ENCODE results near the gene C6orf132. TPM values are rescaled to one million over a fixed set of nuclear protein-coding genes. Genes with fewer than 3 reads are reported as not detected.

Gene C6orf132
- total and polyA plus RNA-seq, 9 of the 15 experiments (the other 6 are each of a cell fraction or from before 2014, with no cell fraction given), result 0.06 to 0.35 (median 0.14) TPM

GRCh38 chr6:42129360-42129676, 13.1 kb downstream of the C6orf132 start:
- CTCF ChIA-PET (ENCODE audit: low intra/inter-chr PET ratio), result interaction anchor here (1.0 to 1.7 kb wide), 2 partner anchors 54 to 342 kb away, joined by 3 to 7 read pairs; partner anchors contain the start of gene TOMM6
- no TSS peak for BruUV-seq (replicated peaks)
- WGBS (ENCODE audit: insufficient coverage, low coverage, missing lambda C conversion rate), result 49% methylated on average over 2 of the region's 2 CpGs
- Histone ChIP-seq H3K4me2 (ENCODE audit: insufficient read depth, low read length) (no peak overlapping the region), H3K27me3 (ENCODE audit: control insufficient read depth in 2 of 2, insufficient read depth in 2 of 2, low read length in 2 of 2) (peaks cover 0 to 6% of the 10 kb centered on the region in 2 experiments; a peak in 1 of 5 replicates), H3K36me3 (ENCODE audit: control insufficient read depth, insufficient read depth, low read length) (no peaks in the 10 kb centered on the region), H3K9me1 (ENCODE audit: control insufficient read depth, insufficient read depth, low read length) (no peaks in the 10 kb centered on the region), H3K4me3 (no peak overlapping the region), H4K20me1 (replicated peaks; ENCODE audit: control insufficient read depth, insufficient read depth, low read length) (no peaks in the 10 kb centered on the region; the same call in 1 of the 2 replicates), H3K9ac (ENCODE audit: insufficient read depth in 1 of 2, low read depth in 2 of 2, low read length in 2 of 2) (no peak overlapping the region), H2AFZ (ENCODE audit: low read depth, low read length) (no peak overlapping the region), H3K4me1 (replicated peaks in 1 of 2; ENCODE audit: control insufficient read depth in 2 of 2, insufficient read depth in 2 of 2, low read length in 2 of 2) (peaks cover 12 to 29% of the 10 kb centered on the region in 2 experiments; a peak in 4 of 5 replicates), H3K9me3 (replicated peaks; ENCODE audit: control insufficient read depth, insufficient read depth, low read depth, low read length) (no peaks in the 10 kb centered on the region), H3K27ac (ENCODE audit: extremely low read depth, low read depth, low read length) (no peak overlapping the region), H3K79me2 (ENCODE audit: control insufficient read depth, insufficient read depth, low read length) (no peaks in the 10 kb centered on the region)
- in situ Hi-C loops (cut with MboI), result no loop called here
- ATAC-seq (peak; percentile 9; the same call in 2 of the 3 replicates), FAIRE-seq (no peak), DNase-seq (ENCODE audit: extremely low read depth in 1 of 4, low spot score in 3 of 4) (no peak)
- POLR2A ChIA-PET, result interaction anchor here (1.0 to 1.4 kb wide), 7 partner anchors 8 to 33 kb away, joined by 3 to 8 read pairs (median 5); no protein-coding TSS in a partner anchor
- intact Hi-C loops (cut with micrococcal nuclease), result loop anchor here (2.0 kb wide), 1 partner anchor 55 kb away; no protein-coding TSS in a partner anchor
- TF ChIP-seq, protein P1, sequence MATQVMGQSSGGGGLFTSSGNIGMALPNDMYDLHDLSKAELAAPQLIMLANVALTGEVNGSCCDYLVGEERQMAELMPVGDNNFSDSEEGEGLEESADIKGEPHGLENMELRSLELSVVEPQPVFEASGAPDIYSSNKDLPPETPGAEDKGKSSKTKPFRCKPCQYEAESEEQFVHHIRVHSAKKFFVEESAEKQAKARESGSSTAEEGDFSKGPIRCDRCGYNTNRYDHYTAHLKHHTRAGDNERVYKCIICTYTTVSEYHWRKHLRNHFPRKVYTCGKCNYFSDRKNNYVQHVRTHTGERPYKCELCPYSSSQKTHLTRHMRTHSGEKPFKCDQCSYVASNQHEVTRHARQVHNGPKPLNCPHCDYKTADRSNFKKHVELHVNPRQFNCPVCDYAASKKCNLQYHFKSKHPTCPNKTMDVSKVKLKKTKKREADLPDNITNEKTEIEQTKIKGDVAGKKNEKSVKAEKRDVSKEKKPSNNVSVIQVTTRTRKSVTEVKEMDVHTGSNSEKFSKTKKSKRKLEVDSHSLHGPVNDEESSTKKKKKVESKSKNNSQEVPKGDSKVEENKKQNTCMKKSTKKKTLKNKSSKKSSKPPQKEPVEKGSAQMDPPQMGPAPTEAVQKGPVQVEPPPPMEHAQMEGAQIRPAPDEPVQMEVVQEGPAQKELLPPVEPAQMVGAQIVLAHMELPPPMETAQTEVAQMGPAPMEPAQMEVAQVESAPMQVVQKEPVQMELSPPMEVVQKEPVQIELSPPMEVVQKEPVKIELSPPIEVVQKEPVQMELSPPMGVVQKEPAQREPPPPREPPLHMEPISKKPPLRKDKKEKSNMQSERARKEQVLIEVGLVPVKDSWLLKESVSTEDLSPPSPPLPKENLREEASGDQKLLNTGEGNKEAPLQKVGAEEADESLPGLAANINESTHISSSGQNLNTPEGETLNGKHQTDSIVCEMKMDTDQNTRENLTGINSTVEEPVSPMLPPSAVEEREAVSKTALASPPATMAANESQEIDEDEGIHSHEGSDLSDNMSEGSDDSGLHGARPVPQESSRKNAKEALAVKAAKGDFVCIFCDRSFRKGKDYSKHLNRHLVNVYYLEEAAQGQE (IDR thresholded peaks at IDR 0.05; ENCODE audit: borderline replicate concordance), result no peak
- TF ChIP-seq, protein P1 (CRISPR knock-in tag; IDR thresholded peaks at IDR 0.05; ENCODE audit: low read depth), result peak; percentile 43; the same call in 1 of the 2 replicates
- TF ChIP-seq AFF4 (CRISPR knock-in tag; IDR thresholded peaks at IDR 0.05) (no peak), TARDBP (IDR thresholded peaks at IDR 0.05) (no peak), SIX5 (IDR thresholded peaks at IDR 0.05; ENCODE audit: borderline replicate concordance in 1 of 2, insufficient read depth in 1 of 2, low read depth in 1 of 2, low read length in 2 of 2) (no peak), NFE2L1 (tag; IDR thresholded peaks at IDR 0.05; ENCODE audit: borderline replicate concordance, low read depth) (no peak), PHF20 (IDR thresholded peaks at IDR 0.05; ENCODE audit: partially characterized antibody) (no peak), TFAP4 (CRISPR knock-in tag; IDR thresholded peaks at IDR 0.05; ENCODE audit: borderline replicate concordance) (peak; percentile 14; the same call in 1 of the 2 replicates), CTBP1 (IDR thresholded peaks at IDR 0.05; ENCODE audit: borderline replicate concordance) (0 out of 2 replicates have a peak, but pooled peaks have one; percentile 5)

Data from K562 (cell line).